Stimulated activated CD4-positive, alpha-beta T cell treated with anti-CD3 and anti-CD28 coated beads, TNF-alpha, amount 100 ng/mL, for 48 hours (primary cell): ENCODE results near the gene MRPL2.
"Not testable (repeated sequence)": the region's sequence is repeated elsewhere in the genome, so short reads cannot be mapped to it uniquely, and the experiment has no call there.

ENCODE experiments used
- DNase-seq, 3 donors: peaks; one replicate each; pipeline ENCODE4 v3.0.0-alpha.2; 2020; ENCODE audit warnings: low read depth in 3 of 3

MRPL2 gene

GRCh38 chr6:43053545-43054205 lies 5.6 kb downstream of the MRPL2 start, which contains the start of gene CUL7:
Gene CUL7, minus strand, starts transcription at chr6:43053851. Its CDS starts 1,063 bp downstream, at chr6:43052788.
- DNase-seq, result peak; percentile 81 to 88 (median 85)

DNA sequence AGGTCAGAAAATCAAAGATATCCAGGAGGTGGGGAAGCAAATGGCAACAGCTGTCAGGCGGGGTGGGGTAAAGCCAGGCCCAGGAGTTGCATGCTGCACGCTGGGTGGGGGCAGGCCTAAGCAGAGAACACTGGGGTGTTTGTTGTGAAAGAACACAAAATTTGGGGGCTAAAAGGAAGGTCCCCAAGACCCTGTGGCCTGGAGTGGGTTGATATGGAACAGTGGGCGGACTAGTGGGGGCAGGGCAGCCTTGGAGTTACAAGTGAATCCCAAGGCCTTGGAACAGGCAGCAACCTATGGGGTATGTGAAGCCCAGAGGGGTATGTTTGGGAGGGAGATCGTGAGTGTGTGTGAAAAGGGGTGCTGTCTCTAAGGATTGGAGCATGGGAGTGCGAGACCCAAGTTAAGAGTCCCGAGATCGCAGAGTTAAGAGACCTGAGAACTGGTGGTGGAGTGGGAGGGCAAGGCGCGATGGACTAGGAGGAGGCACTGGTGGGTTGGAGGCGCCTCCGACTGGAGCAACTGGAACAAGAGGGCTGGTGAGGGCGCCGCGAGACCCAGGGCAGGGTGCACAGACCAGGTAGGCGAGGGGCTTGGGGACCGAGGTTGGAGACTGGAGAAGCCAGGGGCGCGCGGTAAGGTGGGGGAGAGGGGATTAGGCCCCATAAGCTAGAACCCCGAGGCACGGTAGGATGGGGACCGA lies 6.2 kb downstream of the MRPL2 start:
- DNase-seq, result no peak

DNA sequence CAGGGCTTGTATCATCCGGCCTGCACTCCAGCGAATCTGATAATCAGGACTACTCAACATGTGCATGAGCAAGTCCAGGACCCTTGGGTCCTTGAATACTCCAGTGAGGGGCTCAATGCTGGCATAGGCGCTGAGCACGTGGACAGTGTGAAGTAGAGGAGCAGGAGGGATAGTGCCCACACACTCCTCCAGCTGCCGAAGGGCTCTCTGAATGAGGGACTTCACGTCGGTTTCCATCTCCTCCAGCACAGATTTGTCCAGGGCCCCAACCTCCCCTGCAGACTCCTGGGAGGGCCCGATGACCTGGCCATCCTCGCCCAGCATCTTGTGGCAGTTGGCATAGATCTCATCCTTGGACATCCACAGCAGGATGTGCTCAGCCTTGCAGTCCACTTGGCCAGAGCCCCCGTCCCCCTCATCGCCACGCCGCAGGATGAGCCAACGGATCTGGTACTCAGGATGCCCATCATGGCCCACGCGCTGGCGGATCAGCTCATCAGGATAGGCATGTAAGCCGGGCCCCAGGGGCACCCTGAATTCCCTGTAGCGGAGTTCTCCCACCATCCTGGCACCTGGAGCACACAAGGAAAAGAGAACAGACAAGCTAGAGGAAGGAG lies 6.9 kb downstream of the MRPL2 start:
- DNase-seq, result no peak

DNA sequence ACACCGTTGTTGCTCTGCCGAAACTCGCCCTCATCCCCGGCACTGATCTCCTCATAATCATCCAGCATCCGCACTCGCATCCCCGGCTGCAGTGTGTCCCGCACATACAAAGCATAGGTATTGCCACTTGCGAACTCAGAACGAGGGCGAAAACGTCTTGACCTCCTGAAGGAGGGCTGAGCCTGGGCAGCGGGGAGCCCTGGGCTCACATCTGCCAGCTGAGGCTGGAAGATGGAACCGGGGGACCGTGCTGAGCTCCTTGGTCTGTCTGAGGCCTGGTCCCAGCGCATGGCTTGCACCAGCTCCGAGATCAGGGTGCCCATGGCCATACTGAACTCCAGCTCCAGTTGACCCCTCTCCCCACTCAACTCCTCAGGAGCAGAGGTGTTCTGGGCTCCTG lies 8.3 kb downstream of the MRPL2 start:
- DNase-seq, result no peak

- no peak for DNase-seq
These were observed 11.2 kb downstream of the MRPL2 start for GRCh38 chr6:43047998-43048397.

DNA sequence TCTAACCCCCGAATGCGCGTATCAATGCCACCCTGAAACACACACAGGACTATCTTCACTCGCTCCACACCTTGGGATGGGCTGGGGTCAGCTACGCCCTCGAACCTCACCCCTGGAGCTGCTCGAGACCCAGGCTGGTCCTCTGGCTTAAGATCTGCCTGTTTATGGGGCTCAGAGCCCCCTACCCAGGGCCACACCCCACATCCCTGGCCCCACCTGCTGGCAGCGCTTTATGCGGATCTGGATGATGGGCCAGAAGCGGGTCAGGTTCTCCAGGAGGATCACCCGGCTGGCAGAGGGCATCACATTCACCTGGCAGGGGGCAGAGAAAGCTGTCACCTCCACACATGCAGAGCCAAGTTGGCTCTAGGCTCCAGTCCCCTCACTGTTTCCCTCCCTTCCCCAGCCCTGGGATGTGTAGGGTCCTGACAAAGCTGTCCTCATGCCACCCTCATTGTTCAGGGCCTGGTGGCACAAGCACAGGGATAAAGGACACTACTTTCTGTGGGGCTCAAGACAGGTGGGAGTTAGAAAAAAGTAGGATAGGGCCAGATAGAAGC lies 13.8 kb downstream of the MRPL2 start:
- no peak for DNase-seq

GRCh38 chr6:43043310-43043709 lies 15.9 kb downstream of the MRPL2 start:
- no peak for DNase-seq

DNA sequence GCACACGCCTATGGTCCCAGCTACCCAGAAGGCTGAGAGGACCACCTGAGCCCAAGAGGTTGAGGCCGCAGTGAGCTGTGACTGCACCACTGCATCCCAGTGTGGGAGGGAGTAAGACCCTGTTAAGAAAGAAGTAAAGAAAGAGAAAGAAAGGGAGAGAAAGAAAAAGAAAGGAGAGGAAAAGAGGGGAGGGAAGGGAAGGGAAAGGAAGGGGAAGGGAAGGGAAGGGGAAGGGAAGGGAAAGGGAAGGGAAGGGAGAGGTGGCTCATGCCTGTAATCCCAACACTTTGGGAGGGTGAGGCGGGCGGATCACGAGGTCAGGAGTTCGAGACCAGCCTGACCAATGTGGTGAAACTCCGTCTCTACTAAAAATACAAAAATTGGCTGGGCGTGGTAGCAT lies 17.8 kb downstream of the MRPL2 start:
- not testable (repeated sequence) for DNase-seq

DNA sequence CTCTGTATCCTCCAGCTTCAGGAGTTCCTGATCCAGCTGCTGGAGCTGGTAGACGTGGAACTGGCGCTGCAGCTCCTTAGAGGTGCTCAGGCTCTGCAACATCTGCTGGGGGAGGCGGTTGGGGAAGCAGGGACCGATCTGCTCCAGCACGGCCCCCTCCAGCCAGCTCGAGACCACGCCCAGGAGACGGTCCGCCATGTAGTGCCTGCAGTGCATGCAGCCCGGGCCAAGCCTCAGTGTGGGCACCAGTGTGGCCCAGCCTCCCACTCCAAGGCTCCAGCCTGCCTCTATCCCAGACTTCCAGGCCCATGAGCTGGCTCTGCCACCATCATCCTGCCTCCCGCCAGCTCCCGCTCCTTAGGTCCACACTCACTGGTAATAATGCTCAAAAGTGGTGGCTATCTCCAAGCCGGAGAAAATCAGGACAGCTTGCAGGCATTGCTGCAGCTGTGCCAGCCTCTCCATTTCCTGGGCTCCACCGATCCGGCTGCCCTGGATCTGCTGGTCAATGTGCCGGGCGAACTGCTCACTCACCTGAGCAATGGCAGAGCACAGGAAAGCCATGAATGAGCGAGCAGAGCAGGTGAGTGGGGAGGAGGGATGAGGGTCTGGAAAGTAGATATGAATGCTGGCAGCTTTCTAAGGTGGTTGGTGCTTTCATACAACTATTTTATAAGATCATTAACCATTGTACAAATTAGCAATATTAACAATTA lies 18.5 kb downstream of the MRPL2 start:
- no peak for DNase-seq

GRCh38 chr6:43038727-43039126 lies 20.5 kb downstream of the MRPL2 start:
- DNase-seq, result no peak

- DNase-seq, result no peak
These were observed 21.5 kb downstream of the MRPL2 start for GRCh38 chr6:43037706-43038105.

DNA sequence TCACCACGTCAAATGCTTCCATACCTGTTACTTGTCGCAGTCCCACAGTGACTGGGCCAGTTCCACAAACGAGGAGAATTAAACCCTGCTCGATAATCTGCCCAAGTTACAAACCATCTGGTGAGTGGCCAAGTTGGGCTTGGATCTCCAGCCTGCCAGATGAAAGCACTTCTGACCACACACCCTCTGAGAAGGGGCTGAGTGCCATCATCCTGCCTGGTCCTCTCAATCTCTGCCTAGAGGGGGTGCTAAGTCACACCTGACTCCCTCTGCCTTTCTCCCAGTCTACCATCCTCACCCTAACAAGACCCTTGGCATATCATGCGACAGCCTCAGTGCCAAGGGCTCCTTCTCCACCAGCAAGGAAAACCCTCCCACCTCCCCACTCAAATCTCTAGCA lies 22.0 kb downstream of the MRPL2 start:
- no peak for DNase-seq

DNA sequence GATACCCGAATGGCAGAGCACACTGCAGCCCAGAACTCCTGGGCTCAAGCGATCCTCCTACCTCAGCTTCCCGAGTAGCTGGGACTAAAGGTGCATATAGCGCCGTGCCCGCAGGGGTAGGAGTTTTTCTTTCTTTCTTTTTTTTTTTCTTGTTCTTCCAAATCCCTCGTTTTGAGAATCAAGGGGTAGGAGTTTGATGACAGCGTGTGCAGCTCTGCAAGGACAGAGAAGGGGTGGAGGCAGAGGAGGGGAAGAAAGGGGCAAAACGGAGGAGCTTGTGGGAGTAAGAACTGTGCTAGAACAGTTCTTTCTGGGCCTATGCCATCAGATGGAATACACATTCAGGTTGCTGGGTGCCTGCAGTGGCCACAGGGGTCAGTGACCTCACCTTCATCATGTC lies 22.5 kb downstream of the MRPL2 start:
- no peak for DNase-seq

DNA sequence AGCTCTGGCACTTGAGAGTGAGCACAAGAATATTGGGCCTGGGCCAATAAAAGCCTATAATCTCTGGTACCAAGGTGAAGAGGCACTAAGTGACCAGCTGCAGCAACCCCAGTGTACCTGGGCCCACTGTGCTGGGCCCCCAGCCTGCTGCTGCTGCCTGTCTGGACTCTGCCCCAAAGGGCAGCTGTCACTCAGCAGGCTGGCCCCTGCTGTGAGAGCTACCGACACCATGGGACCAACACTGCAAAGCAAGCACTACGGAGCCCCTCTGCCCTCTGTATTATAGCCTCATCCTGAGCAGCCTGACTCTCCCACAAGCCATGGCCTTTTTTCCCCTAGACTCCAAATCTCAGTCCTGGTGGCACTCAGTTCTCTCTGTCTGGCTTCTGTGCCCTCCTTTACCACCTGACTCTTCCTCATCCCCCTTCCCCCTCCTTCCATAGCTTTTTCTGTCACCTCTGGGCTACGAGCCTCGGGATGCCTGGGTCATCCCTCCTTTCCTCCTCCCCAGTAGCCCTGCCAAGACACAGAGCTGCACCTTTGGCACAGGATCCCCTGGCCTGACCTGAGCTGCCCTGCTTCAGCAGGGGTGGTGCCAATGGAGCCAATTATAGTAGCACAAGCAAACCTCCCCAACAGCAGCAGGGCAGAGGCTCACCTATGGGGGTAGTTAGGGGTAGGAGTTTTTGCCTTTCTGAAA lies 23.6 kb downstream of the MRPL2 start:
- no peak for DNase-seq

- DNase-seq, result no peak
These were observed 25.1 kb downstream of the MRPL2 start for GRCh38 chr6:43034190-43034525.

- DNase-seq, result no peak
These were observed 25.6 kb downstream of the MRPL2 start for GRCh38 chr6:43033496-43034189.

- no peak for DNase-seq
These were observed 26.9 kb downstream of the MRPL2 start for GRCh38 chr6:43032326-43032725.

GRCh38 chr6:43029120-43029519 lies 30.1 kb downstream of the MRPL2 start:
- no peak for DNase-seq

DNA sequence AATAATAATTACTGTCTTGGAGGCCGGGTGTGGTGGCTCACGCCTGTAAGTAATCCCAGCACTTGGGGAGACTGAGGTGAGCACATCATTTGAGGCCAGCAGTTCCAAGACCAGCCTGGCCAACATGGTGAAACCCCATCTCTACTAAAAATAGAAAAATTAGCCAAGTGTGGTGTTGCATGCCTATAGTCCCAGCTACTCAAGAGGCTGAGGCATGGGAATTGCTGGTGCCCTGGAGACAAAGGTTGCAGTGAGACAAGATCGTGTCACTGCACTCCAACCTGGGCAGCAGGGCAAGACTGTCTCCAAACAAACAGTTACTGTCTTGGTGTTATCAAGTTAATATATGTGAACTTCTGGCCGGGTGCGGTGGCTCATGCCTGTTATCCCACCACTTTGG lies 32.9 kb downstream of the MRPL2 start:
- no peak for DNase-seq

- no peak for DNase-seq
These were observed 34.8 kb downstream of the MRPL2 start for GRCh38 chr6:43024436-43024835.
